OCI-LY3 (cell line): Measurements from ENCODE around the gene CGB5.
A peak's percentile ranks its signal among the peaks of the same experiment; 100 is the strongest.

Experiments
- H2AFZ ChIP-seq: fragments of 200-600, 300-600 bp; shearing (Covaris generic); 2 replicates; pipeline ENCODE4 v1.6.0; 2014; ENCODE audit warnings: antibody characterized with exemption, low read depth, low read length
- H3K27ac ChIP-seq: fragments of 200-600, 300-600 bp; sonication (generic); 2 replicates; pipeline ENCODE4 v1.5.1; 2014; ENCODE audit warnings: mild to moderate bottlenecking, low read length, moderate library complexity, mixed read lengths
- H3K27me3 ChIP-seq: fragments of 200-600, 300-600 bp; sonication (generic); 2 replicates; pipeline ENCODE4 v1.6.1; 2014; ENCODE audit warnings: low read depth, low read length, mixed read lengths
- H3K36me3 ChIP-seq: fragments of 200-600, 300-600 bp; sonication (generic); replicated peaks from 2 replicates; pipeline ENCODE3; 2014; ENCODE audit warnings: low read depth, low read length, mixed read lengths
- H3K4me1 ChIP-seq: fragments of 300-600, 200-600 bp; sonication (generic); 2 replicates; pipeline ENCODE4 v1.6.1; 2014; ENCODE audit warnings: low read length, mixed read lengths
- H3K4me2 ChIP-seq: fragments of 200-600, 300-600 bp; sonication (generic); 2 replicates; pipeline ENCODE4 v1.6.1; 2014; ENCODE audit warnings: low read length, mixed read lengths
- H3K4me3 ChIP-seq: fragments of 300-600, 200-600 bp; sonication (generic); 2 replicates; pipeline ENCODE4 v1.5.1; 2014; ENCODE audit warnings: antibody characterized with exemption, mild to moderate bottlenecking, low read length, moderate library complexity
- H3K79me2 ChIP-seq: fragments of 300-600, 200-600 bp; shearing (Covaris generic); 2 replicates; pipeline ENCODE4 v1.6.1; 2014; ENCODE audit warnings: mild to moderate bottlenecking, low read length, mixed read lengths
- H3K9ac ChIP-seq: fragments of 300-600, 200-600 bp; shearing (Covaris generic); 2 replicates; pipeline ENCODE4 v1.6.0; 2014; ENCODE audit warnings: mild to moderate bottlenecking, low read length, moderate library complexity
- H3K9me3 ChIP-seq: fragments of 200-600, 300-600 bp; shearing (Covaris generic); 2 replicates; pipeline ENCODE4 v1.6.1; 2014; ENCODE audit warnings: low read length, mixed read lengths; ENCODE audit not compliant: insufficient read depth
- H4K20me1 ChIP-seq: fragments of 200-600, 300-600 bp; sonication (generic); 2 replicates; pipeline ENCODE4 v1.6.1; 2016; ENCODE audit warnings: low read length, mixed read lengths; ENCODE audit not compliant: insufficient read depth
- EZH2phosphoT487 ChIP-seq: fragments of 200-600 bp; shearing (Covaris generic); IDR thresholded peaks from 2 replicates; pipeline ENCODE4 v1.6.1; 2018; ENCODE audit warnings: antibody characterized with exemption, mixed run types, low read depth
- TF ChIP-seq, protein P1 (sequence below): fragments of 200-600, 300-600 bp; sonication (generic); IDR thresholded peaks from 2 replicates; pipeline ENCODE4 v1.5.1; 2014; ENCODE audit warnings: antibody characterized with exemption, low read length, low read depth

CGB5 gene

DNA sequence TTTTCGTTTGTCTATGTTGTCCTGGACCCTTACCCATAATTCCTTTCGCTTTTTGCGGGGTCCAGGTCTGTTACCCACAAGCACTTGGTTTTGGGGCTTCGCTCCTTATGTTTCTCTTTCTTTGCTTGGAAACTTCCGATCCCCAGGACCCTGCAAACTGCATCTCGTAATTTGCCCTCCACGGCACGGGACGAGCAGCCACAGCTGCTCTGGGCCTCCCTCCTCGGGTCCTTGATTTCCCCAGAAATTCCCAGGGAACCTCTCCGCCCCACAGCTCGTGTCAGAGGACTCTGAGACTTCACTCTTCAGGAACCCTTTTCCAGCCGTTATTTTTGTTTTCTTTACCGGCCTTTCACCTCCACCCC is 42.2 kb downstream of the CGB5 start:
- peaks cover 40% of the 10 kb centered on the region for H3K36me3 ChIP-seq

DNA sequence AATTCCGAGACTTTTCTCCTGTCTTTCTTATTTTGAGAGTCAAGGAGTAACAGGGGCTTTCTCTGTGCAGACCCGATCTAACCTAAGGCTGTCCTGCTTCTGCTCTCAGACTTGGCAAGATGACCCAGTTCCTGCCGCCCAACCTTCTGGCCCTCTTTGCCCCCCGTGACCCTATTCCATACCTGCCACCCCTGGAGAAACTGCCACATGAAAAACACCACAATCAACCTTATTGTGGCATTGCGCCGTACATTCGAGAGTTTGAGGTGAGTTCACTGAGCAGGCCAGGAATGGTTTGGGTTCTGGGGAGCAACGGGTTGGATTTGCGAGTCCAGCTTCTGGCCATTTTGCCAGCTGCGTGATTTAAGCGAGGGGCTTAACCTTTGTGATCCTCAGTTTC is 42.6 kb downstream of the CGB5 start:
- no peak for TF ChIP-seq EZH2phosphoT487
- TF ChIP-seq, protein P1, sequence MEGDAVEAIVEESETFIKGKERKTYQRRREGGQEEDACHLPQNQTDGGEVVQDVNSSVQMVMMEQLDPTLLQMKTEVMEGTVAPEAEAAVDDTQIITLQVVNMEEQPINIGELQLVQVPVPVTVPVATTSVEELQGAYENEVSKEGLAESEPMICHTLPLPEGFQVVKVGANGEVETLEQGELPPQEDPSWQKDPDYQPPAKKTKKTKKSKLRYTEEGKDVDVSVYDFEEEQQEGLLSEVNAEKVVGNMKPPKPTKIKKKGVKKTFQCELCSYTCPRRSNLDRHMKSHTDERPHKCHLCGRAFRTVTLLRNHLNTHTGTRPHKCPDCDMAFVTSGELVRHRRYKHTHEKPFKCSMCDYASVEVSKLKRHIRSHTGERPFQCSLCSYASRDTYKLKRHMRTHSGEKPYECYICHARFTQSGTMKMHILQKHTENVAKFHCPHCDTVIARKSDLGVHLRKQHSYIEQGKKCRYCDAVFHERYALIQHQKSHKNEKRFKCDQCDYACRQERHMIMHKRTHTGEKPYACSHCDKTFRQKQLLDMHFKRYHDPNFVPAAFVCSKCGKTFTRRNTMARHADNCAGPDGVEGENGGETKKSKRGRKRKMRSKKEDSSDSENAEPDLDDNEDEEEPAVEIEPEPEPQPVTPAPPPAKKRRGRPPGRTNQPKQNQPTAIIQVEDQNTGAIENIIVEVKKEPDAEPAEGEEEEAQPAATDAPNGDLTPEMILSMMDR, result no peak
- H3K79me2 ChIP-seq, result peaks cover 61% of the 10 kb centered on the region
- H2AFZ ChIP-seq, result no peak overlapping the region
- H3K9me3 ChIP-seq, result no peaks in the 10 kb centered on the region
- H3K27me3 ChIP-seq, result no peaks in the 10 kb centered on the region
- H3K9ac ChIP-seq, result peak overlapping the region; percentile 92
- H3K36me3 ChIP-seq, result peaks cover 42% of the 10 kb centered on the region
- peaks cover 14% of the 10 kb centered on the region for H3K4me1 ChIP-seq
- H3K4me3 ChIP-seq, result peak overlapping the region; percentile 92
- peaks cover 44% of the 10 kb centered on the region for H4K20me1 ChIP-seq
- H3K27ac ChIP-seq, result peak overlapping the region; percentile 60
- peak overlapping the region; percentile 95 for H3K4me2 ChIP-seq

More for the DNA sequence above, 42.2 kb downstream of the CGB5 start:
- Histone ChIP-seq H2AFZ (no peak overlapping the region), H3K9ac (peak overlapping the region; percentile 92), H3K79me2 (peaks cover 56% of the 10 kb centered on the region), H3K4me2 (peak overlapping the region; percentile 95), H4K20me1 (peaks cover 42% of the 10 kb centered on the region), H3K27me3 (no peaks in the 10 kb centered on the region), H3K4me1 (peaks cover 14% of the 10 kb centered on the region), H3K9me3 (no peaks in the 10 kb centered on the region), H3K4me3 (peak overlapping the region; percentile 92), H3K27ac (peak overlapping the region; percentile 60)
- no peak for TF ChIP-seq EZH2phosphoT487
- TF ChIP-seq, protein P1, result no peak

DNA sequence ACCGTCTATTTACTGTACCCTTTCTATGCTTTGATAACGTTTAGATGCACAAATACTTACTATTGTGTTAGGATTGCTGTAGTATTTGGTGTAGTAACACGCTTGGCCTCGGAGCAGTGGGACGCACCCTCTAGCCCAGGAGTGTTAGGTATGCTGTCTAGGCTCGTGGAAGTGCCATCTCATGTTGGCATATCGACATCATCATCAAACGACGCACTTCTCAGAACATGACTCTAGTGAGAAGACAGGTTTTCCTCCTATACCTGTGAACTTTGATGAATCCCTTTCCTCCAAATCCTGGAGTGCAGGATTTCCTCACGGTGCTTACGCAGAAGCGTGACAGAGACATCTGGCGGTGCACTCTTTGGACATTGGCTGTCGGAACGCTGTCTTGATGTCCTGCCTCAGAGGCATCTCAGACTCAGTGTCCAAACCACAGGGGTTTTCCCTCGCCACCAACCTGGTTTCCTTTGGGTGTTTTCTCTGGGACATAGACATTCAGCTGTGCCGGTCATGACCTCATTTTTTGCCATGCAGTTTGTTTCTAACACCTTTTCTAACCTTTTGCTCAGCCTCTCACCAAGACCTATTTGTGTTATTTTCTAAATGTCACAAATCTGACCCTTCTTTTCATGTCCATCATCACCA is 47.9 kb downstream of the CGB5 start:
- no peak overlapping the region for H3K4me3 ChIP-seq
- peaks cover 68% of the 10 kb centered on the region for H3K36me3 ChIP-seq
- H3K4me2 ChIP-seq, result no peak overlapping the region
- no peak overlapping the region for H3K27ac ChIP-seq
- peaks cover 98% of the 10 kb centered on the region for H3K79me2 ChIP-seq
- no peaks in the 10 kb centered on the region for H3K27me3 ChIP-seq
- no peak overlapping the region for H2AFZ ChIP-seq
- TF ChIP-seq, protein P1, result no peak
- TF ChIP-seq EZH2phosphoT487, result no peak
- no peaks in the 10 kb centered on the region for H3K9me3 ChIP-seq
- peaks cover 55% of the 10 kb centered on the region for H4K20me1 ChIP-seq
- H3K9ac ChIP-seq, result no peak overlapping the region
- peaks cover 10% of the 10 kb centered on the region for H3K4me1 ChIP-seq

DNA sequence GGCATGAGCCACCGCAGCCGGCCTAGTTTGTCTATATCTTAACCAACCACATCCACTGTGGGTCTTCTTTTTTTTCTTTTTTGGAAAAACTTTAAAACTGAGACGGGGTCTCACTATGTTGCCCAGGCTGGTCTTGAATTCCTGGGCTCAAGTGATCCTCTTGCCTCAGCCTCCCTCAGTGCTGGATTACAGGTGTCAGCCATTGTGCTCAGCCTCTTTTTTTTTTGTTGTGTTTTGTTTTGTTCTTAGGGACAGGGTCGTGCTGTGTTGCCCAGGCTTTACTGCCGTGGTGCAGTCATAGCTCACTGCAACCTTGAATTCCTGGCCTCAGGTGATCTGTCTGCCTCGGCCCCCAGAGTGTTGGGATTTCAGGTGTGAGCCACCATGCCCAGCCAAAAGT is 49.0 kb downstream of the CGB5 start:
- Histone ChIP-seq H4K20me1 (peaks cover 50% of the 10 kb centered on the region), H2AFZ (no peak overlapping the region), H3K36me3 (peaks cover 63% of the 10 kb centered on the region), H3K4me1 (no peaks in the 10 kb centered on the region), H3K4me2 (no peak overlapping the region), H3K4me3 (no peak overlapping the region), H3K27me3 (no peaks in the 10 kb centered on the region), H3K9ac (no peak overlapping the region), H3K79me2 (peaks cover 91% of the 10 kb centered on the region), H3K9me3 (no peaks in the 10 kb centered on the region), H3K27ac (no peak overlapping the region)
- TF ChIP-seq, protein P1, result no peak
- TF ChIP-seq EZH2phosphoT487, result no peak
